PC-3 (cell line): ENCODE results near the gene MEIOSIN. TPM values are rescaled to one million over a fixed set of nuclear protein-coding genes. Genes with fewer than 3 reads are reported as not detected.

Experiments used
- ATAC-seq: fragments of 200-7000 bp; cut with Tn5 transposase; 2 replicates; pipeline ENCODE4 v1.9.1; 2020; ENCODE audit warnings: mild to moderate bottlenecking, moderate library complexity
- BruUV-seq: library from RNA; stranded (reverse); fragments of 400-500 nt; replicated peaks from 2 replicates; lab custom pipeline; 2021; lab: Mats Ljungman, UMichigan
- CTCF ChIA-PET: fragments of 300-600 bp; sonication (Branson Sonifier 250); formaldehyde crosslinking; loops from one replicate; lab custom pipeline; 2022; ENCODE audit warnings: antibody characterized with exemption; lab: Charles Lee
- POLR2A ChIA-PET: fragments of 300-600 bp; sonication (Branson Sonifier 250); formaldehyde crosslinking; loops from one replicate; lab custom pipeline; 2022; ENCODE audit warnings: antibody characterized with exemption; ENCODE audit not compliant: unreplicated experiment; lab: Charles Lee
- DNase-seq: peaks from one replicate; pipeline ENCODE4 v3.0.0-alpha.2; 2015
- H2AFZ ChIP-seq: fragments of 300-600 bp; sonication (generic); 2 replicates; pipeline ENCODE4 v1.6.0; 2016; ENCODE audit warnings: antibody characterized with exemption, low read length
- H3F3A ChIP-seq: fragments of 300-600 bp; sonication (generic); one replicate; pipeline ENCODE4 v1.6.0; 2017; ENCODE audit warnings: antibody characterized with exemption, low read length, control low read depth, mild to moderate bottlenecking; ENCODE audit not compliant: unreplicated experiment
- H3K27ac ChIP-seq: fragments of 300-600 bp; sonication (generic); 2 replicates; pipeline ENCODE4 v1.5.1; 2016; ENCODE audit warnings: mild to moderate bottlenecking, low read length
- H3K27me3 ChIP-seq: fragments of 300-600 bp; sonication (generic); 2 replicates; pipeline ENCODE4 v1.6.1; 2016; ENCODE audit warnings: low read length, mixed read lengths
- H3K36me3 ChIP-seq: fragments of 300-600 bp; sonication (generic); 2 replicates; pipeline ENCODE4 v1.6.1; 2016; ENCODE audit warnings: low read depth, mixed run types, low read length, mixed read lengths
- H3K4me1 ChIP-seq: fragments of 300-600 bp; sonication (generic); 2 replicates; pipeline ENCODE4 v1.5.1; 2016; ENCODE audit warnings: low read length; ENCODE audit not compliant: insufficient read depth
- H3K4me2 ChIP-seq: fragments of 300-600 bp; sonication (generic); 2 replicates; pipeline ENCODE4 v1.6.0; 2016; ENCODE audit warnings: low read length
- H3K4me3 ChIP-seq: fragments of 300-600 bp; sonication (generic); 2 replicates; pipeline ENCODE4 v1.5.1; 2016; ENCODE audit warnings: mild to moderate bottlenecking, low read length, mixed read lengths
- H3K79me2 ChIP-seq: fragments of 300-600 bp; sonication (generic); 2 replicates; pipeline ENCODE4 v1.6.1; 2017; ENCODE audit warnings: low read length, mixed read lengths
- H3K9ac ChIP-seq: fragments of 300-600 bp; sonication (generic); 2 replicates; pipeline ENCODE4 v1.6.0; 2016; ENCODE audit warnings: mild to moderate bottlenecking, low read length
- H3K9me2 ChIP-seq: fragments of 300-600 bp; sonication (generic); replicated peaks from 2 replicates; pipeline ENCODE4 v1.6.1; 2016; ENCODE audit warnings: mixed run types, low read length, mixed read lengths
- H3K9me3 ChIP-seq: fragments of 300-600 bp; sonication (generic); 2 replicates; pipeline ENCODE4 v1.6.1; 2016; ENCODE audit warnings: low read length, mixed read lengths
- H4K20me1 ChIP-seq: fragments of 300-600 bp; sonication (generic); 2 replicates; pipeline ENCODE4 v1.6.1; 2016; ENCODE audit warnings: low read length, mixed read lengths
- EZH2 ChIP-seq: fragments of 300-600 bp; sonication (generic); IDR thresholded peaks from one replicate; pipeline ENCODE4 v1.6.1; 2017; ENCODE audit warnings: antibody characterized with exemption, mild to moderate bottlenecking, low read length; ENCODE audit not compliant: unreplicated experiment
- EZH2phosphoT487 ChIP-seq: fragments of 300-600 bp; sonication (generic); IDR thresholded peaks from 2 replicates; pipeline ENCODE4 v1.6.1; 2018; ENCODE audit warnings: mild to moderate bottlenecking, antibody characterized with exemption, low read length, borderline replicate concordance
- intact Hi-C: fragments of 100-400 bp; cut with micrococcal nuclease; formaldehyde crosslinking; loops from 2 replicates; pipeline ENCODE4 v1.9.0; 2023
- total RNA-seq: library from RNA; depleted of rRNA; stranded (reverse); fragments of >200 nt; gene quantifications from 2 replicates; pipeline ENCODE4 v1.2.3, GENCODE V29; 2014
- TF ChIP-seq, protein P1 (sequence below): fragments of 300-600 bp; sonication (generic); conservative IDR thresholded peaks from 2 replicates; pipeline ENCODE4 v1.5.1; 2017; ENCODE audit warnings: antibody characterized with exemption, low read depth, mild to moderate bottlenecking, low read length

MEIOSIN gene
- total RNA-seq, 1 experiment from 2014 or later = not detected

- H3K27me3 ChIP-seq = no peaks in the 10 kb centered on the region
- H3K4me2 ChIP-seq = peak overlapping the region; percentile 83
- H3K9me3 ChIP-seq = no peaks in the 10 kb centered on the region
- TF ChIP-seq, protein P1, sequence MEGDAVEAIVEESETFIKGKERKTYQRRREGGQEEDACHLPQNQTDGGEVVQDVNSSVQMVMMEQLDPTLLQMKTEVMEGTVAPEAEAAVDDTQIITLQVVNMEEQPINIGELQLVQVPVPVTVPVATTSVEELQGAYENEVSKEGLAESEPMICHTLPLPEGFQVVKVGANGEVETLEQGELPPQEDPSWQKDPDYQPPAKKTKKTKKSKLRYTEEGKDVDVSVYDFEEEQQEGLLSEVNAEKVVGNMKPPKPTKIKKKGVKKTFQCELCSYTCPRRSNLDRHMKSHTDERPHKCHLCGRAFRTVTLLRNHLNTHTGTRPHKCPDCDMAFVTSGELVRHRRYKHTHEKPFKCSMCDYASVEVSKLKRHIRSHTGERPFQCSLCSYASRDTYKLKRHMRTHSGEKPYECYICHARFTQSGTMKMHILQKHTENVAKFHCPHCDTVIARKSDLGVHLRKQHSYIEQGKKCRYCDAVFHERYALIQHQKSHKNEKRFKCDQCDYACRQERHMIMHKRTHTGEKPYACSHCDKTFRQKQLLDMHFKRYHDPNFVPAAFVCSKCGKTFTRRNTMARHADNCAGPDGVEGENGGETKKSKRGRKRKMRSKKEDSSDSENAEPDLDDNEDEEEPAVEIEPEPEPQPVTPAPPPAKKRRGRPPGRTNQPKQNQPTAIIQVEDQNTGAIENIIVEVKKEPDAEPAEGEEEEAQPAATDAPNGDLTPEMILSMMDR = no peak
- TF ChIP-seq EZH2 (no peak), EZH2phosphoT487 (no peak)
- ChIA-PET CTCF (no interaction called here), POLR2A (no interaction called here)
- H3K27ac ChIP-seq = no peak overlapping the region
- ATAC-seq (peak; percentile 7; the same call in 1 of the 2 replicates), DNase-seq (no peak)
- H4K20me1 ChIP-seq = no peaks in the 10 kb centered on the region
- H3K4me3 ChIP-seq = peak overlapping the region; percentile 86
- H3K9ac ChIP-seq = peak overlapping the region; percentile 87
- TSS peak; percentile 43 for BruUV-seq
- peaks cover 59% of the 10 kb centered on the region for H3K79me2 ChIP-seq
- H2AFZ ChIP-seq = peak overlapping the region; percentile 41; the same call in 1 of the 2 replicates
- intact Hi-C loops = no loop called here
- H3K4me1 ChIP-seq = no peaks in the 10 kb centered on the region
- no peaks in the 10 kb centered on the region for H3K9me2 ChIP-seq
- H3K36me3 ChIP-seq = no peaks in the 10 kb centered on the region
- H3F3A ChIP-seq = no peaks in the 10 kb centered on the region
Measured at GRCh38 chr19:45729800-45730290, 3.4 kb upstream of the MEIOSIN start.

- peaks cover 51% of the 10 kb centered on the region for H3K79me2 ChIP-seq
- peak within 1 kb of the TSS; percentile 87 for H3K9ac ChIP-seq
- H3K9me2 ChIP-seq = no peaks in the 10 kb centered on the region
- H4K20me1 ChIP-seq = no peaks in the 10 kb centered on the region
- TF ChIP-seq EZH2 (no peak), EZH2phosphoT487 (no peak)
- TF ChIP-seq, protein P1 = 0 out of 2 replicates have a peak, but pooled peaks have one; percentile 19
- DNase-seq (peak; percentile 95), ATAC-seq (peak; percentile 99)
- H3K27ac ChIP-seq = no peak within 1 kb of the TSS
- BruUV-seq = no TSS peak
- H3K4me2 ChIP-seq = peak within 1 kb of the TSS; percentile 83
- H3K4me1 ChIP-seq = no peaks in the 10 kb centered on the region
- no peaks in the 10 kb centered on the region for H3K36me3 ChIP-seq
- peak within 1 kb of the TSS; percentile 65 for H2AFZ ChIP-seq
- no peaks in the 10 kb centered on the region for H3F3A ChIP-seq
- ChIA-PET POLR2A (interaction anchor here (0.6 to 0.9 kb wide), 3 partner anchors 39 to 1619 kb away, joined by 4 to 22 read pairs (median 10); partner anchors contain the start of gene SIX5), CTCF (interaction anchor here (0.6 kb wide), 2 partner anchors 14 to 86 kb away, joined by 5 to 9 read pairs; no protein-coding TSS in a partner anchor)
- H3K4me3 ChIP-seq = peak within 1 kb of the TSS; percentile 86
- intact Hi-C loops = no loop called here
- H3K9me3 ChIP-seq = no peaks in the 10 kb centered on the region
- no peaks in the 10 kb centered on the region for H3K27me3 ChIP-seq
Measured at GRCh38 chr19:45730368-45731288, 2.6 kb upstream of the MEIOSIN start, which contains the start of gene FBXO46. TSS of gene FBXO46 (minus strand) at chr19:45730896. CDS start at chr19:45713495, 17,401 bp downstream.
